HG03460 (cell line): ENCODE results near the gene FAM171A1.
"Not testable (repeated sequence)": the region's sequence is repeated elsewhere in the genome, so short reads cannot be mapped to it uniquely, and the experiment has no call there.

Experiments used
- ATAC-seq: cut with Tn5 transposase; IDR thresholded peaks from one replicate; pipeline ENCODE4 v1.9.1; 2021; ENCODE audit not compliant: unreplicated experiment

Gene FAM171A1

GRCh38 chr10:15295537-15296325 lies 75.4 kb downstream of the FAM171A1 start:
- ATAC-seq = no peak

- no peak for ATAC-seq
Observed at GRCh38 chr10:15293862-15294842, 76.9 kb downstream of the FAM171A1 start.

GRCh38 chr10:15290671-15291070 lies 80.4 kb downstream of the FAM171A1 start:
- no peak for ATAC-seq

GRCh38 chr10:15290150-15290549 lies 80.9 kb downstream of the FAM171A1 start:
- ATAC-seq = no peak

- no peak for ATAC-seq
Observed at GRCh38 chr10:15280974-15281373, 90.1 kb downstream of the FAM171A1 start.

- no peak for ATAC-seq
Observed at GRCh38 chr10:15280462-15280861, 90.6 kb downstream of the FAM171A1 start.

- no peak for ATAC-seq
Observed at GRCh38 chr10:15279236-15279635, 91.9 kb downstream of the FAM171A1 start.

GRCh38 chr10:15278786-15279185 lies 92.3 kb downstream of the FAM171A1 start:
- no peak for ATAC-seq

- ATAC-seq = not testable (repeated sequence)
Observed at GRCh38 chr10:15276039-15276438, 95.0 kb downstream of the FAM171A1 start.

GRCh38 chr10:15269838-15270237 lies 101.3 kb downstream of the FAM171A1 start:
- ATAC-seq = not testable (repeated sequence)

- ATAC-seq = no peak
Observed at GRCh38 chr10:15267496-15267895, 103.6 kb downstream of the FAM171A1 start.

GRCh38 chr10:15266117-15266516 lies 105.0 kb downstream of the FAM171A1 start:
- ATAC-seq = no peak

- no peak for ATAC-seq
Observed at GRCh38 chr10:15265558-15265957, 105.5 kb downstream of the FAM171A1 start.

- no peak for ATAC-seq
Observed at GRCh38 chr10:15265056-15265455, 106.0 kb downstream of the FAM171A1 start.

- no peak for ATAC-seq
Observed at GRCh38 chr10:15263657-15264323, 107.3 kb downstream of the FAM171A1 start.

GRCh38 chr10:15262036-15262713 lies 108.9 kb downstream of the FAM171A1 start:
- no peak for ATAC-seq

GRCh38 chr10:15259136-15259535 lies 112.0 kb downstream of the FAM171A1 start:
- no peak for ATAC-seq

GRCh38 chr10:15258255-15258654 lies 112.8 kb downstream of the FAM171A1 start:
- ATAC-seq = no peak

GRCh38 chr10:15255961-15256360 lies 115.1 kb downstream of the FAM171A1 start:
- ATAC-seq = no peak

GRCh38 chr10:15254808-15255648 lies 116.1 kb downstream of the FAM171A1 start:
- peak; percentile 67 for ATAC-seq
